HepG2 (cell line): Measurements from ENCODE around the gene CDK6. TPM values are rescaled to one million over a fixed set of nuclear protein-coding genes. Genes with fewer than 3 reads are reported as not detected.

Experiments
- AKAP8 ChIP-seq: sonication (generic); formaldehyde crosslinking; IDR thresholded peaks from 2 replicates; pipeline ENCODE4 v1.5.1; 2020; ENCODE audit warnings: mild to moderate bottlenecking, missing genetic modification reagents
- CREM ChIP-seq, 2 experiments: sonication (generic) in 1 of 2; formaldehyde crosslinking in 1 of 2; IDR thresholded peaks; 2 replicates each; pipeline versions ENCODE4 v1.4.0 to v1.6.1; 2016 to 2020; ENCODE audit warnings: antibody characterized with exemption in 1 of 2, mild to moderate bottlenecking in 1 of 2, missing genetic modification reagents in 1 of 2
- DNMT3B ChIP-seq: conservative IDR thresholded peaks from 2 replicates; pipeline ENCODE4 v1.6.1; 2016; ENCODE audit warnings: missing biosample characterization, control low read depth
- ELF4 ChIP-seq: sonication (generic); formaldehyde crosslinking; IDR thresholded peaks from 2 replicates; pipeline ENCODE4 v1.5.0; 2020; ENCODE audit warnings: missing genetic modification reagents, mild to moderate bottlenecking, moderate library complexity, borderline replicate concordance
- EP300 ChIP-seq, 3 experiments: sonication (generic) in 1 of 3; formaldehyde crosslinking in 1 of 3; IDR thresholded peaks; 2 replicates each; pipeline versions ENCODE4 v1.5.1 to v1.6.1; 2011 to 2020; ENCODE audit warnings: low read depth in 2 of 3, low read length in 2 of 3, borderline replicate concordance in 1 of 3, improper control_type of control experiment in 1 of 3, mild to moderate bottlenecking in 1 of 3, missing genetic modification reagents in 1 of 3, moderate library complexity in 1 of 3
- FOXK1 ChIP-seq: sonication (generic); formaldehyde crosslinking; IDR thresholded peaks from 2 replicates; pipeline ENCODE4 v1.4.0; 2020; ENCODE audit warnings: low read depth, missing genetic modification reagents, borderline replicate concordance
- HNRNPLL ChIP-seq: fragments of 200-400 bp; formaldehyde crosslinking; IDR thresholded peaks from 2 replicates; pipeline ENCODE4 v1.6.1; 2017; ENCODE audit warnings: mild to moderate bottlenecking, low read depth, low read length; ENCODE audit not compliant: poor library complexity, severe bottlenecking
- HOXA3 ChIP-seq: sonication (generic); formaldehyde crosslinking; IDR thresholded peaks from 2 replicates; pipeline ENCODE4 v1.5.0; 2020; ENCODE audit warnings: missing genetic modification reagents
- ISX ChIP-seq: sonication (generic); formaldehyde crosslinking; conservative IDR thresholded peaks from 2 replicates; pipeline ENCODE4 v1.5.0; 2020; ENCODE audit warnings: missing genetic modification reagents
- MTF2 ChIP-seq: sonication (generic); formaldehyde crosslinking; IDR thresholded peaks from 2 replicates; pipeline ENCODE4 v1.5.0; 2020; ENCODE audit warnings: missing genetic modification reagents, borderline replicate concordance
- NFKBIZ ChIP-seq: IDR thresholded peaks from 2 replicates; pipeline ENCODE4 v1.6.1; 2018; ENCODE audit warnings: missing genetic modification reagents, missing compliant biosample characterization
- TARDBP ChIP-seq: sonication (generic); formaldehyde crosslinking; IDR thresholded peaks from 2 replicates; pipeline ENCODE4 v1.8.0; 2022; ENCODE audit warnings: mild to moderate bottlenecking, missing genetic modification reagents
- TCF7L2 ChIP-seq: IDR thresholded peaks from 2 replicates; pipeline ENCODE4 v1.6.1; 2011; ENCODE audit warnings: mild to moderate bottlenecking, low read depth, low read length, moderate library complexity
- ZNF230 ChIP-seq: sonication (generic); formaldehyde crosslinking; IDR thresholded peaks from 2 replicates; pipeline ENCODE4 v1.4.0; 2020; ENCODE audit warnings: mild to moderate bottlenecking, missing genetic modification reagents
- ZNF30 ChIP-seq: sonication (generic); formaldehyde crosslinking; IDR thresholded peaks from 2 replicates; pipeline ENCODE4 v1.5.0; 2020; ENCODE audit warnings: mild to moderate bottlenecking, missing genetic modification reagents
- ZNF333 ChIP-seq: sonication (generic); formaldehyde crosslinking; IDR thresholded peaks from 2 replicates; pipeline ENCODE4 v1.4.0; 2020; ENCODE audit warnings: mild to moderate bottlenecking, missing genetic modification reagents, borderline replicate concordance
- ZNF790 ChIP-seq: sonication (generic); formaldehyde crosslinking; IDR thresholded peaks from 2 replicates; pipeline ENCODE4 v1.8.0; 2022; ENCODE audit warnings: missing genetic modification reagents, mild to moderate bottlenecking, borderline replicate concordance
- polyA plus RNA-seq, 8 experiments: library from polyadenylated mRNA; depleted of rRNA in 3 of 8; stranded (reverse) in 7 of 8; unstranded in 1 of 8; fragments of >200 nt; fragmentation: Illumina TruSeq in 4 of 8; extraction: Trizol in 4 of 8; gene quantifications; 2 replicates each; pipeline versions ENCODE4 v1.2.1 to v1.2.3, GENCODE V29; 2011 to 2016; ENCODE audit warnings: low read depth in 4 of 8, missing spikeins in 1 of 8, mixed read lengths in 1 of 8; ENCODE audit not compliant: insufficient read depth in 1 of 8
- total RNA-seq, 5 experiments: library from RNA; depleted of rRNA; stranded (reverse); fragments of >200 nt; fragmentation: Illumina TruSeq; extraction: Trizol; gene quantifications; 2 replicates each; pipeline ENCODE4 v1.2.3, GENCODE V29; 2016; ENCODE audit warnings: low read depth in 1 of 5
- TF ChIP-seq, protein P1 (sequence below): IDR thresholded peaks from 2 replicates; pipeline ENCODE4 v1.6.1; 2012; ENCODE audit warnings: inconsistent platforms
- TF ChIP-seq, protein P2 (sequence below), 2 experiments: sonication (generic) in 1 of 2; formaldehyde crosslinking in 1 of 2; IDR thresholded peaks; 2 replicates each; pipeline versions ENCODE4 v1.4.0 to v1.6.1; 2016 to 2020; ENCODE audit warnings: borderline replicate concordance in 1 of 2, low read depth in 1 of 2, mild to moderate bottlenecking in 1 of 2, missing genetic modification reagents in 1 of 2
- TF ChIP-seq, protein P3 (sequence below): sonication (generic); formaldehyde crosslinking; conservative IDR thresholded peaks from 2 replicates; pipeline ENCODE4 v1.8.1; 2023; ENCODE audit warnings: missing genetic modification reagents
- TF ChIP-seq, protein P4 (sequence below): sonication (generic); formaldehyde crosslinking; IDR thresholded peaks from 2 replicates; pipeline ENCODE4 v1.4.0; 2020; ENCODE audit warnings: missing genetic modification reagents, mild to moderate bottlenecking, borderline replicate concordance

CDK6 gene
- total and polyA plus RNA-seq, 2 of the 13 experiments (the other 11 are each of a cell fraction or from before 2014, with no cell fraction given): 34.6 to 90.8 TPM

- no peak for TF ChIP-seq ZNF30 (CRISPR knock-in tag)
- TF ChIP-seq, protein P1, sequence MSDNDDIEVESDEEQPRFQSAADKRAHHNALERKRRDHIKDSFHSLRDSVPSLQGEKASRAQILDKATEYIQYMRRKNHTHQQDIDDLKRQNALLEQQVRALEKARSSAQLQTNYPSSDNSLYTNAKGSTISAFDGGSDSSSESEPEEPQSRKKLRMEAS: peak; percentile 45
- peak; percentile 74; the same call in 1 of the 2 replicates for TF ChIP-seq FOXK1 (CRISPR knock-in tag)
- 0 out of 2 replicates have a peak, but pooled peaks have one; percentile 11 for TF ChIP-seq NFKBIZ
- TF ChIP-seq, protein P2, sequence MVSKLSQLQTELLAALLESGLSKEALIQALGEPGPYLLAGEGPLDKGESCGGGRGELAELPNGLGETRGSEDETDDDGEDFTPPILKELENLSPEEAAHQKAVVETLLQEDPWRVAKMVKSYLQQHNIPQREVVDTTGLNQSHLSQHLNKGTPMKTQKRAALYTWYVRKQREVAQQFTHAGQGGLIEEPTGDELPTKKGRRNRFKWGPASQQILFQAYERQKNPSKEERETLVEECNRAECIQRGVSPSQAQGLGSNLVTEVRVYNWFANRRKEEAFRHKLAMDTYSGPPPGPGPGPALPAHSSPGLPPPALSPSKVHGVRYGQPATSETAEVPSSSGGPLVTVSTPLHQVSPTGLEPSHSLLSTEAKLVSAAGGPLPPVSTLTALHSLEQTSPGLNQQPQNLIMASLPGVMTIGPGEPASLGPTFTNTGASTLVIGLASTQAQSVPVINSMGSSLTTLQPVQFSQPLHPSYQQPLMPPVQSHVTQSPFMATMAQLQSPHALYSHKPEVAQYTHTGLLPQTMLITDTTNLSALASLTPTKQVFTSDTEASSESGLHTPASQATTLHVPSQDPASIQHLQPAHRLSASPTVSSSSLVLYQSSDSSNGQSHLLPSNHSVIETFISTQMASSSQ (IDR thresholded peaks at IDR 0.05; ENCODE audit: low read depth): no peak
- TF ChIP-seq, protein P2 (CRISPR knock-in tag; IDR thresholded peaks at IDR 0.05; ENCODE audit: borderline replicate concordance): 0 out of 2 replicates have a peak, but pooled peaks have one; percentile 44
- no peak for TF ChIP-seq ZNF333 (CRISPR knock-in tag)
- 0 out of 2 replicates have a peak, but pooled peaks have one; percentile 11 for TF ChIP-seq TARDBP (CRISPR knock-in tag)
- TF ChIP-seq DNMT3B (CRISPR knock-in tag): 0 out of 2 replicates have a peak, but pooled peaks have one; percentile 64
- TF ChIP-seq, protein P3, sequence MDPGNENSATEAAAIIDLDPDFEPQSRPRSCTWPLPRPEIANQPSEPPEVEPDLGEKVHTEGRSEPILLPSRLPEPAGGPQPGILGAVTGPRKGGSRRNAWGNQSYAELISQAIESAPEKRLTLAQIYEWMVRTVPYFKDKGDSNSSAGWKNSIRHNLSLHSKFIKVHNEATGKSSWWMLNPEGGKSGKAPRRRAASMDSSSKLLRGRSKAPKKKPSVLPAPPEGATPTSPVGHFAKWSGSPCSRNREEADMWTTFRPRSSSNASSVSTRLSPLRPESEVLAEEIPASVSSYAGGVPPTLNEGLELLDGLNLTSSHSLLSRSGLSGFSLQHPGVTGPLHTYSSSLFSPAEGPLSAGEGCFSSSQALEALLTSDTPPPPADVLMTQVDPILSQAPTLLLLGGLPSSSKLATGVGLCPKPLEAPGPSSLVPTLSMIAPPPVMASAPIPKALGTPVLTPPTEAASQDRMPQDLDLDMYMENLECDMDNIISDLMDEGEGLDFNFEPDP (CRISPR knock-in tag): 0 out of 2 replicates have a peak, but pooled peaks have one; percentile 49
- TF ChIP-seq ISX (CRISPR knock-in tag): no peak
- peak; percentile 51 for TF ChIP-seq TCF7L2
- TF ChIP-seq, protein P4, sequence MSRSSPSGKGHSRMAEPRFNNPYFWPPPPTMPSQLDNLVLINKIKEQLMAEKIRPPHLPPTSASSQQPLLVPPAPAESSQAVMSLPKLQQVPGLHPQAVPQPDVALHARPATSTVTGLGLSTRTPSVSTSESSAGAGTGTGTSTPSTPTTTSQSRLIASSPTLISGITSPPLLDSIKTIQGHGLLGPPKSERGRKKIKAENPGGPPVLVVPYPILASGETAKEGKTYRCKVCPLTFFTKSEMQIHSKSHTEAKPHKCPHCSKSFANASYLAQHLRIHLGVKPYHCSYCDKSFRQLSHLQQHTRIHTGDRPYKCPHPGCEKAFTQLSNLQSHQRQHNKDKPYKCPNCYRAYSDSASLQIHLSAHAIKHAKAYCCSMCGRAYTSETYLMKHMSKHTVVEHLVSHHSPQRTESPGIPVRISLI: peak; percentile 90
- peak; percentile 23; the same call in 1 of the 2 replicates for TF ChIP-seq CREM (IDR thresholded peaks at IDR 0.05)
- no peak for TF ChIP-seq CREM (CRISPR knock-in tag; IDR thresholded peaks at IDR 0.05)
- TF ChIP-seq EP300 (IDR thresholded peaks at IDR 0.05; ENCODE audit: low read depth in 2 of 2, low read length in 2 of 2): peak in 1 of 2 experiments; percentile 58; a peak in 2 of 4 replicates
- no peak for TF ChIP-seq EP300 (CRISPR knock-in tag; IDR thresholded peaks at IDR 0.05; ENCODE audit: borderline replicate concordance)
- TF ChIP-seq HOXA3 (CRISPR knock-in tag): 0 out of 2 replicates have a peak, but pooled peaks have one; percentile 12
- TF ChIP-seq ZNF790: peak; percentile 11; the same call in 1 of the 2 replicates
- peak; percentile 47; the same call in 1 of the 2 replicates for TF ChIP-seq ELF4 (CRISPR knock-in tag)
- 0 out of 2 replicates have a peak, but pooled peaks have one; percentile 40 for TF ChIP-seq ZNF230
- 0 out of 2 replicates have a peak, but pooled peaks have one; percentile 36 for TF ChIP-seq MTF2 (CRISPR knock-in tag)
- peak; percentile 85 for TF ChIP-seq HNRNPLL
- 0 out of 2 replicates have a peak, but pooled peaks have one; percentile 2 for TF ChIP-seq AKAP8 (CRISPR knock-in tag)
Measured at GRCh38 chr7:92835261-92835850, 1.0 kb downstream of the CDK6 start (continued).
